Karpas-422 (cell line): Measurements from ENCODE around the gene OR6K2. TPM values are rescaled to one million over a fixed set of nuclear protein-coding genes. Genes with fewer than 3 reads are reported as not detected.

ENCODE experiments used
- DNase-seq: peaks from one replicate; pipeline ENCODE4 v3.0.0-alpha.2; 2015
- H2AFZ ChIP-seq: fragments of 200-600 bp; sonication (generic); 2 replicates; pipeline ENCODE4 v1.6.1; 2014; ENCODE audit warnings: antibody characterized with exemption, low read length, mixed read lengths
- H3K27ac ChIP-seq: fragments of 200-600 bp; sonication (generic); 2 replicates; pipeline ENCODE4 v1.5.1; 2014; ENCODE audit warnings: mild to moderate bottlenecking, low read length, moderate library complexity
- H3K27me3 ChIP-seq: fragments of 200-600 bp; sonication (generic); 2 replicates; pipeline ENCODE4 v1.6.1; 2014; ENCODE audit warnings: low read length, mixed read lengths
- H3K36me3 ChIP-seq: fragments of 200-600 bp; sonication (generic); 2 replicates; pipeline ENCODE4 v1.6.1; 2014; ENCODE audit warnings: low read length, mixed read lengths; ENCODE audit not compliant: insufficient read depth
- H3K4me1 ChIP-seq: fragments of 200-600 bp; sonication (generic); 2 replicates; pipeline ENCODE4 v1.6.1; 2014; ENCODE audit warnings: mild to moderate bottlenecking, low read length, mixed read lengths
- H3K4me2 ChIP-seq: fragments of 200-600 bp; sonication (generic); 2 replicates; pipeline ENCODE4 v1.6.1; 2014; ENCODE audit warnings: low read length, low read depth, mild to moderate bottlenecking; ENCODE audit not compliant: poor library complexity, severe bottlenecking
- H3K4me3 ChIP-seq: fragments of 200-600 bp; sonication (generic); 2 replicates; pipeline ENCODE4 v1.5.1; 2014; ENCODE audit warnings: mild to moderate bottlenecking, antibody characterized with exemption, low read length, mixed read lengths
- H3K79me2 ChIP-seq: fragments of 200-600 bp; sonication (generic); 2 replicates; pipeline ENCODE4 v1.6.1; 2014; ENCODE audit warnings: mild to moderate bottlenecking, low read length, mixed read lengths
- H3K9ac ChIP-seq: fragments of 200-600 bp; sonication (generic); 2 replicates; pipeline ENCODE4 v1.6.0; 2014; ENCODE audit warnings: low read length
- H3K9me2 ChIP-seq: fragments of 200-600 bp; sonication (generic), shearing (Covaris generic); replicated peaks from 2 replicates; pipeline ENCODE4 v1.6.0; 2014; ENCODE audit warnings: mild to moderate bottlenecking, low read length, moderate library complexity; ENCODE audit not compliant: insufficient read depth
- H3K9me3 ChIP-seq: fragments of 300-700, 200-600 bp; sonication (generic); 2 replicates; pipeline ENCODE4 v1.6.1; 2014; ENCODE audit warnings: low read length, mixed read lengths
- H4K20me1 ChIP-seq: fragments of 200-600 bp; sonication (generic); 2 replicates; pipeline ENCODE4 v1.6.1; 2014; ENCODE audit warnings: mild to moderate bottlenecking, antibody characterized with exemption, low read length, low read depth; ENCODE audit not compliant: insufficient read depth
- total RNA-seq: library from RNA; depleted of rRNA; stranded (reverse); fragments of >200 nt; shearing (Covaris generic); gene quantifications from 2 replicates; pipeline ENCODE4 v1.2.3, GENCODE V29; 2014; ENCODE audit warnings: low replicate concordance

OR6K2 gene
- total RNA-seq, 1 experiment from 2014 or later, result not detected

DNA sequence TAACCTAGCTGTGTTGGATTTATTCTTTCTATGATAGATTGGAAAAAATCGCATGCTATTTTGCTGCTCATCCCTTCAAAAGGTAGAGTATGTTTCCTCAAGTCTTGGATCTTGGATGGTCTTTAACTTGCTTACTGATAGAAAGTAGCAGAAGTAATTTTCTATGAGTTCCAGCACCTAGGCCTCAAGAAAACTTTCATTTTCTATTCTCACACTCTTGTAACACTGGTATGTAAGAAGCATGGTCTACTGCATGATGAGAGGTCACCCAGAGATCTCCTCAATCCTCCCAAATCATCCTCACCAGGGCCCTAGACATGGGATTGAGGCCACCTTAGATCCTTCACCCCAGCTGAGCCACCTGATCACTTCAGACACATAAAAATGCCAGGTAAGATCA is 21.2 kb downstream of the OR6K2 start:
- DNase-seq, result no peak
- Histone ChIP-seq H3K9me3 (no peaks in the 10 kb centered on the region), H3K4me2 (no peak overlapping the region), H3K79me2 (no peaks in the 10 kb centered on the region), H3K27me3 (no peaks in the 10 kb centered on the region), H3K4me1 (no peaks in the 10 kb centered on the region), H3K9ac (no peak overlapping the region), H3K27ac (no peak overlapping the region), H3K36me3 (no peaks in the 10 kb centered on the region), H4K20me1 (no peaks in the 10 kb centered on the region), H3K9me2 (no peaks in the 10 kb centered on the region), H2AFZ (no peak overlapping the region), H3K4me3 (no peak overlapping the region)

GRCh38 chr1:158675563-158676323 is 24.7 kb downstream of the OR6K2 start:
- H3K36me3 ChIP-seq, result no peaks in the 10 kb centered on the region

DNA sequence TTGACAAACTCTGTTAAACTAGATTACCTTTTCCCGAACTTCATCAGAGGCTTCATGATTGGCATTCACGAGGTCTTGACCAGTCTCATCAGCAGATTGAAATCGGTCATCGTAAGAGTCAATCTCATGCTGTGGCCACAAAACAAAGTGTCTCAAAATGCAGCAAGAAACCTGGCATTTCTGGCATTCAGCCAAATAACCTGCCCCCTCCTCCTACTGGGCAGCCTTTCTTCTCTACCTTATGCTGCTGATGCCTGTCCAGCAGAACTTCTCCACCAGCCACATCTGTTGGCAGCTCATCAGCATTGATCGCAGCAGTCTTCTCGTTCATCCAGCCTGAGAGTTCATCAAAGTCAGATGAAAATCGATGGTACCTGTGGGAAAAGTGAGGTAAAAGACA is 26.1 kb downstream of the OR6K2 start:
- no peak overlapping the region for H3K27ac ChIP-seq
- no peak overlapping the region for H3K9ac ChIP-seq
- DNase-seq, result no peak
- H3K27me3 ChIP-seq, result no peaks in the 10 kb centered on the region
- no peaks in the 10 kb centered on the region for H3K4me1 ChIP-seq
- no peaks in the 10 kb centered on the region for H3K36me3 ChIP-seq
- no peaks in the 10 kb centered on the region for H3K79me2 ChIP-seq
- H3K4me3 ChIP-seq, result no peak overlapping the region
- H4K20me1 ChIP-seq, result no peaks in the 10 kb centered on the region
- no peak overlapping the region for H2AFZ ChIP-seq
- H3K9me2 ChIP-seq, result no peaks in the 10 kb centered on the region
- no peak overlapping the region for H3K4me2 ChIP-seq
- H3K9me3 ChIP-seq, result no peaks in the 10 kb centered on the region

More at GRCh38 chr1:158675563-158676323, 24.7 kb downstream of the OR6K2 start:
- no peaks in the 10 kb centered on the region for H3K27me3 ChIP-seq
- H3K4me2 ChIP-seq, result no peak overlapping the region
- H2AFZ ChIP-seq, result no peak overlapping the region
- no peak for DNase-seq
- H3K27ac ChIP-seq, result no peak overlapping the region
- H4K20me1 ChIP-seq, result no peaks in the 10 kb centered on the region
- no peaks in the 10 kb centered on the region for H3K4me1 ChIP-seq
- H3K4me3 ChIP-seq, result no peak overlapping the region
- H3K9me2 ChIP-seq, result no peaks in the 10 kb centered on the region
- H3K9ac ChIP-seq, result no peak overlapping the region
- H3K79me2 ChIP-seq, result no peaks in the 10 kb centered on the region
- H3K9me3 ChIP-seq, result no peaks in the 10 kb centered on the region

- Histone ChIP-seq H3K36me3 (no peaks in the 10 kb centered on the region), H3K4me1 (no peaks in the 10 kb centered on the region), H3K4me3 (no peak overlapping the region), H3K9me2 (no peaks in the 10 kb centered on the region), H3K4me2 (no peak overlapping the region), H2AFZ (no peak overlapping the region), H3K9me3 (no peaks in the 10 kb centered on the region), H3K9ac (no peak overlapping the region), H3K79me2 (no peaks in the 10 kb centered on the region), H3K27me3 (no peaks in the 10 kb centered on the region), H4K20me1 (no peaks in the 10 kb centered on the region), H3K27ac (no peak overlapping the region)
- DNase-seq, result no peak
Observed at GRCh38 chr1:158666037-158666436, 34.4 kb downstream of the OR6K2 start.

DNA sequence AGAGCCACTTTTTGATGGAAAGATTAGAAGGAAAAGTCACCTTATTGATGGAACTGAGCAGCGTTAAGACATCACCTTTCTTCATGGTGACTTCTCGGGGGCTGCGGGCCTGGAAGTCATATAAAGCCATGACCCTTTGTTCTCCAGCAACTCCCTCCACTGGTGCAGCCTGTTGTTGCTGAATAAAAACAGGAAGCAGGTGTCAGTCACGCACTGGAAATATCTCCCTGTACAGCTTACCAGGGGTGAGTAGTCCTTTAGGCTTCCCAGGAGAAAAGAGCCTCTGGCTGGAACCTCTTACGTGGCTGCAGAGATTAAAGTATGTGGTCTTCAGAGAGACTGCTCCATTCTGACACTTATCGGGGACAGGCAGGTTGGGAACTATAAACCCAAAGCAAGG is 45.9 kb downstream of the OR6K2 start:
- Histone ChIP-seq H3K4me3 (no peak overlapping the region), H3K27ac (no peak overlapping the region), H3K79me2 (no peaks in the 10 kb centered on the region), H2AFZ (no peak overlapping the region), H3K9me3 (no peaks in the 10 kb centered on the region), H3K36me3 (no peaks in the 10 kb centered on the region), H3K4me1 (no peaks in the 10 kb centered on the region), H3K9me2 (no peaks in the 10 kb centered on the region), H3K4me2 (no peak overlapping the region), H4K20me1 (no peaks in the 10 kb centered on the region), H3K27me3 (no peaks in the 10 kb centered on the region), H3K9ac (no peak overlapping the region)
- no peak for DNase-seq

- no peak overlapping the region for H3K9ac ChIP-seq
- H3K27me3 ChIP-seq, result no peaks in the 10 kb centered on the region
- no peaks in the 10 kb centered on the region for H3K9me3 ChIP-seq
- DNase-seq, result no peak
- H3K36me3 ChIP-seq, result no peaks in the 10 kb centered on the region
- H3K4me1 ChIP-seq, result no peaks in the 10 kb centered on the region
- H3K4me3 ChIP-seq, result no peak overlapping the region
- no peaks in the 10 kb centered on the region for H3K79me2 ChIP-seq
- H2AFZ ChIP-seq, result no peak overlapping the region
- no peaks in the 10 kb centered on the region for H3K9me2 ChIP-seq
- H3K4me2 ChIP-seq, result no peak overlapping the region
- H4K20me1 ChIP-seq, result no peaks in the 10 kb centered on the region
- no peak overlapping the region for H3K27ac ChIP-seq
Observed at GRCh38 chr1:158654086-158654485, 46.4 kb downstream of the OR6K2 start.

DNA sequence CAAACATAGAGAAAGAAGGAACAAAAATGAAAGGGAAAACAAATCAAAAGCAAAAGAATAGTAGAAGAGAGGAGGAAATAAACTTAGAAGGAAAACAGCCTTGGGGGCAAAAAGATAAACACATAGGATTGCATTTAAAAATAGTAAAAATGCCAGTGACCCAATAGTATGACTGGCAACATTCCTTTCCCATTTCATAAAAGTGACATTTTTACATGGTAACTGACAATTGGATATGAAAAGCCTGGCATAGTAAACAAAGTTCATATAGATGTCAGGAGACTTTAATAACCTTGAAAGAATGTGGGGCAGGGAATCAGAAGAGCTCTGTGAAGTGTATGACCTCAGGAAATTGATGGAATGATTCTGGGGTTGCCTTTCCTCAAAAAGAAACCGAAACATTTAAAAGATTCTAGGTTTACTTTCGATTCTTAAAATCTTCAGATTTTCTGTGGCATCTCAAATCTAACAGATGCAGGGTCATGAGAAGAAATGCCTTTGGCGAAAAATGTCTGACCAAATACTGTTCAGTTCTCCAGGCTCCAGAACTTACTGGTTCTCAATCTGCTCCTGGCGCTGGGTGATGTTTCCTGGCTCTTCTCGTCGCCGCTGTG is 47.6 kb downstream of the OR6K2 start:
- Histone ChIP-seq H3K9ac (no peak overlapping the region), H3K36me3 (no peaks in the 10 kb centered on the region), H3K9me3 (no peaks in the 10 kb centered on the region), H4K20me1 (no peaks in the 10 kb centered on the region), H3K9me2 (no peaks in the 10 kb centered on the region), H3K4me2 (no peak overlapping the region), H3K27ac (no peak overlapping the region), H3K4me1 (no peaks in the 10 kb centered on the region), H3K27me3 (no peaks in the 10 kb centered on the region), H3K4me3 (no peak overlapping the region), H2AFZ (no peak overlapping the region), H3K79me2 (no peaks in the 10 kb centered on the region)
- DNase-seq, result no peak
